Stomach (tissue), 9 donors: ENCODE data around the gene CDC6. TPM values are rescaled to one million over a fixed set of nuclear protein-coding genes. Genes with fewer than 3 reads are reported as not detected.
A peak's percentile ranks its signal among the peaks of the same experiment; 100 is the strongest.

Source experiments
- DNase-seq, 2 donors: peaks; one replicate each; pipeline versions ENCODE4 v3.0.0 to v3.0.0-alpha.2; 2013 to 2019
- H3K27ac ChIP-seq, 5 donors: fragments of 200-600 bp in 4 of 5; sonication (generic) in 4 of 5; one replicate each; pipeline ENCODE4 v1.5.1; 2013 to 2019; ENCODE audit warnings: mild to moderate bottlenecking in 1 of 5, moderate library complexity in 1 of 5
- H3K27me3 ChIP-seq, 3 donors: fragments of 200-600 bp; sonication (generic); one replicate each; pipeline ENCODE4 v1.5.1; 2017 to 2019; ENCODE audit warnings: mixed run types in 1 of 3
- H3K36me3 ChIP-seq, 4 donors: fragments of 200-600 bp; sonication (generic); 1 replicate in 3 of 4; 2 replicates in 1 of 4; pipeline ENCODE4 v1.5.1; 2016 to 2019
- H3K4me1 ChIP-seq, 4 donors: fragments of 200-600 bp; sonication (generic); one replicate each; pipeline ENCODE4 v1.5.1; 2016 to 2019
- H3K4me3 ChIP-seq, 4 donors: fragments of 200-600 bp; sonication (generic) in 3 of 4; one replicate each; pipeline ENCODE4 v1.5.1; 2016 to 2019; ENCODE audit warnings: mild to moderate bottlenecking in 1 of 4
- H3K9me3 ChIP-seq, 4 donors: fragments of 200-600 bp; sonication (generic); one replicate each; pipeline ENCODE4 v1.5.1; 2016 to 2019
- CTCF ChIP-seq, 7 experiments: fragments of 450-650 bp in 4 of 7; fragments of 200-600 bp in 3 of 7; sonication (generic) in 3 of 7; IDR thresholded peaks; one replicate each; pipeline ENCODE4 v1.5.1; 2016 to 2019; ENCODE audit warnings: antibody characterized with exemption in 7 of 7, control low read depth in 2 of 7, mild to moderate bottlenecking in 1 of 7
- EP300 ChIP-seq: sonication (generic); formaldehyde crosslinking; IDR thresholded peaks from one replicate; pipeline ENCODE4 v1.6.1; 2017; ENCODE audit warnings: antibody characterized with exemption
- POLR2A ChIP-seq, 4 donors: fragments of 450-650 bp; IDR thresholded peaks; one replicate each; pipeline ENCODE4 v1.6.1; 2016; ENCODE audit warnings: antibody characterized with exemption in 4 of 4, control low read depth in 2 of 4, mild to moderate bottlenecking in 1 of 4, moderate library complexity in 1 of 4
- POLR2AphosphoS5 ChIP-seq, 3 donors: sonication (generic); formaldehyde crosslinking; IDR thresholded peaks; one replicate each; pipeline ENCODE4 v1.6.1; 2016; ENCODE audit warnings: antibody characterized with exemption in 3 of 3
- WGBS, 5 donors: extraction: QIAGEN DNeasy Blood & Tissue Kit in 3 of 5; methylation state at CpG; one replicate each; pipeline versions ENCODE4 v1.1.5 to v1.1.7; 2013 to 2018; 5-methylcytosine and 5-hydroxymethylcytosine counted together
- intact Hi-C: fragments of 100-400 bp; cut with DNase I; formaldehyde crosslinking; loops from one replicate; pipeline ENCODE4 v1.15.1; 2023; ENCODE audit warnings: low total_unique reads
- polyA plus RNA-seq, 3 donors: library from polyadenylated mRNA; stranded (reverse); fragments of 200-250 nt; gene quantifications; one replicate each; pipeline ENCODE4 v1.2.3, GENCODE V29; 2013
- total RNA-seq, 5 donors: library from RNA; depleted of rRNA; stranded (reverse); fragments of >200 nt; gene quantifications; one replicate each; pipeline versions ENCODE4 v1.1.0 to v1.2.3, GENCODE V29; 2014 to 2016
- donor health status: healthy with polysubstance abuse.
- donor health status: Bipolar disorder and iron deficiency.
- donor health status: healthy.

The CDC6 gene
- total and polyA plus RNA-seq, 8 donors = 1.1 to 9.8 (median 3.1) TPM; not detected in 1

GRCh38 chr17:40315678-40316570 lies 28.2 kb downstream of the CDC6 start:
- Histone ChIP-seq H3K4me1 (peaks cover 85 to 96% (median 93%) of the 10 kb centered on the region in 4 donors), H3K27me3 (no peaks in the 10 kb centered on the region), H3K4me3 (peak overlapping the region in 2 of 4 donors; percentile 81 to 96), H3K36me3 (no peaks in the 10 kb centered on the region), H3K27ac (peak overlapping the region in 4 of 5 donors; percentile 90 to 98 (median 94)), H3K9me3 (no peaks in the 10 kb centered on the region)
- peak; percentile 25 to 47 for DNase-seq
- TF ChIP-seq POLR2AphosphoS5 (IDR thresholded peaks at IDR 0.05) = no peak
- no peak for TF ChIP-seq CTCF (IDR thresholded peaks at IDR 0.05)
- TF ChIP-seq EP300 = no peak
- TF ChIP-seq POLR2A (IDR thresholded peaks at IDR 0.05) = no peak
- intact Hi-C loops = no loop called here
- WGBS, 5 donors = 50 to 64% (median 58%) methylated on average over 9 of the region's 9 CpGs

- Histone ChIP-seq H3K9me3 (no peaks in the 10 kb centered on the region), H3K27ac (peak overlapping the region; percentile 35 to 98 (median 93))
- TF ChIP-seq POLR2A (IDR thresholded peaks at IDR 0.05) (no peak), POLR2AphosphoS5 (IDR thresholded peaks at IDR 0.05) (peak in 2 of 3 donors; percentile 13 to 15), CTCF (IDR thresholded peaks at IDR 0.05) (no peak), EP300 (no peak)
Measured at GRCh38 chr17:40316571-40317344, 29.1 kb downstream of the CDC6 start.

GRCh38 chr17:40317345-40317873 lies 29.7 kb downstream of the CDC6 start:
- intact Hi-C loops = no loop called here
- Histone ChIP-seq H3K4me3 (peak overlapping the region; percentile 81 to 99 (median 94)), H3K9me3 (no peaks in the 10 kb centered on the region), H3K27me3 (no peaks in the 10 kb centered on the region), H3K4me1 (peaks cover 85 to 96% (median 93%) of the 10 kb centered on the region in 4 donors), H3K36me3 (no peaks in the 10 kb centered on the region), H3K27ac (peak overlapping the region; percentile 43 to 98 (median 93))
- TF ChIP-seq EP300 (no peak), CTCF (IDR thresholded peaks at IDR 0.05) (peak in 4 of 7 experiments; percentile 4 to 48 (median 39))
- 6 to 7% (median 7%) methylated on average over 6 of the region's 6 CpGs for WGBS, 5 donors
- DNase-seq = peak; percentile 50 to 78

More at GRCh38 chr17:40316571-40317344, 29.1 kb downstream of the CDC6 start:
- Histone ChIP-seq H3K36me3 (no peaks in the 10 kb centered on the region), H3K4me3 (peak overlapping the region; percentile 81 to 99 (median 94)), H3K27me3 (no peaks in the 10 kb centered on the region), H3K4me1 (peaks cover 85 to 96% (median 93%) of the 10 kb centered on the region in 4 donors)
- 13 to 26% (median 25%) methylated on average over 31 to 38 of the region's 38 CpGs for WGBS, 5 donors
- intact Hi-C loops = no loop called here
- peak; percentile 45 to 93 for DNase-seq
